ENCODE measurements around the gene SUSD1. TPM values are rescaled to one million over a fixed set of nuclear protein-coding genes. Genes with fewer than 3 reads are reported as not detected.

SUSD1 gene
- total and polyA plus RNA-seq, 7 donors = 0.42 to 3.4 (median 1.7) TPM

DNA sequence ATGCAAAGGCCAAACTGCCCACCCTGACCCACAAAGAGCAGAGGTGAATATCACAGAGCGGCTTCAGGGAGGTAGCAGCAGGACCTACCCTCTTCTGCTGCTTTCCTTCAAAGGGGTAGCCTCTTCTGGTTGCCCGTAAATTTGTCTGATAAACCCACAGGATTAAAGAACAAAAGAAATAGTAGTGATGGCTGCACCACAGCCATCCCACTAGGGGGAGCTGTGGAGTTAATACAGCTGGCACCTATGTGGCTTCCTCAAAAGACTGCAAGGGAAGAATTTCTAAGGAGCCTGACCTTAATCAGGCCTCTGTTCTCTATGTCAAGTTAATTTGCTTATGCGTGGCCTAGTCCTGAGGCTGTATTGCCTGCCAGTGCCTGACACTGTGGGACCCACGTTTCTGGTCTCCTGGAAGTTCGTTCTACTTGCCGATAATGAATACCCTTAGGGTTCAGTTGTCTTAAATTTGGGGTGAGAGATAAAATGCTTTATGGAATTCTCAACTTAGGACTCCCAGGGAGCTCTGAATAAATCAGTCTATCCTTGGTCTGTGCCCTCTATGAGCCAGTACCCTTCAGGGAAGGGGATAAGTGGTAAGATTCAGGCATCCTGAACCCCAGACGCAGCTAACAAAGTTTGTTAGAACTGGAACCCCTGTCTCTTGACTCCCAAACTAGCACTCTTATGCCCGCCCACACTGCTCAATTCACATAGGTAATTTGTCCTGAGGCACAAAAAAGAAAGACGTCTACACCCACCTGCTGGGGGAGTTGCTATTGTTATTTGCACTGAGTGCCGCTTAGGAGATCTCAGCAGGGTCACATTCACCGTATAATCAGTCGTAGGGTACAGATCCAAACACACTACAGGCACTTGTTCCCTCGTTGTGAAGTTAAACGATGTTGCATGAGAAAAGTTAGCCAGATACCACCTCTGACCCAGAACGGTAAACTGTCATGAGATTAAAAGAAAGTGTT lies 77.1 kb downstream of the SUSD1 start:
- ATAC-seq (peak; percentile 48 to 75 (median 70)), DNase-seq (peak; percentile 22 to 61)
- Histone ChIP-seq H3K27ac (no peak overlapping the region), H3K4me1 (no peaks in the 10 kb centered on the region), H3K4me3 (no peak overlapping the region), H3K27me3 (ENCODE audit: insufficient read depth in 3 of 3, low read length in 2 of 3) (no peaks in the 10 kb centered on the region), H3K36me3 (ENCODE audit: insufficient read depth in 1 of 2, low read depth in 1 of 2) (no peaks in the 10 kb centered on the region), H3K9me3 (no peaks in the 10 kb centered on the region)
- 70 to 76% (median 72%) methylated on average over 15 of the region's 15 CpGs for WGBS, 3 donors
- intact Hi-C loops (cut with DNase I) = loop anchor here in 1 of 2 donors (10.0 kb wide), 1 partner anchor 717 kb away; no protein-coding TSS in a partner anchor
- TF ChIP-seq, protein P1, sequence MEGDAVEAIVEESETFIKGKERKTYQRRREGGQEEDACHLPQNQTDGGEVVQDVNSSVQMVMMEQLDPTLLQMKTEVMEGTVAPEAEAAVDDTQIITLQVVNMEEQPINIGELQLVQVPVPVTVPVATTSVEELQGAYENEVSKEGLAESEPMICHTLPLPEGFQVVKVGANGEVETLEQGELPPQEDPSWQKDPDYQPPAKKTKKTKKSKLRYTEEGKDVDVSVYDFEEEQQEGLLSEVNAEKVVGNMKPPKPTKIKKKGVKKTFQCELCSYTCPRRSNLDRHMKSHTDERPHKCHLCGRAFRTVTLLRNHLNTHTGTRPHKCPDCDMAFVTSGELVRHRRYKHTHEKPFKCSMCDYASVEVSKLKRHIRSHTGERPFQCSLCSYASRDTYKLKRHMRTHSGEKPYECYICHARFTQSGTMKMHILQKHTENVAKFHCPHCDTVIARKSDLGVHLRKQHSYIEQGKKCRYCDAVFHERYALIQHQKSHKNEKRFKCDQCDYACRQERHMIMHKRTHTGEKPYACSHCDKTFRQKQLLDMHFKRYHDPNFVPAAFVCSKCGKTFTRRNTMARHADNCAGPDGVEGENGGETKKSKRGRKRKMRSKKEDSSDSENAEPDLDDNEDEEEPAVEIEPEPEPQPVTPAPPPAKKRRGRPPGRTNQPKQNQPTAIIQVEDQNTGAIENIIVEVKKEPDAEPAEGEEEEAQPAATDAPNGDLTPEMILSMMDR (IDR thresholded peaks at IDR 0.05) = peak; percentile 73

DNA sequence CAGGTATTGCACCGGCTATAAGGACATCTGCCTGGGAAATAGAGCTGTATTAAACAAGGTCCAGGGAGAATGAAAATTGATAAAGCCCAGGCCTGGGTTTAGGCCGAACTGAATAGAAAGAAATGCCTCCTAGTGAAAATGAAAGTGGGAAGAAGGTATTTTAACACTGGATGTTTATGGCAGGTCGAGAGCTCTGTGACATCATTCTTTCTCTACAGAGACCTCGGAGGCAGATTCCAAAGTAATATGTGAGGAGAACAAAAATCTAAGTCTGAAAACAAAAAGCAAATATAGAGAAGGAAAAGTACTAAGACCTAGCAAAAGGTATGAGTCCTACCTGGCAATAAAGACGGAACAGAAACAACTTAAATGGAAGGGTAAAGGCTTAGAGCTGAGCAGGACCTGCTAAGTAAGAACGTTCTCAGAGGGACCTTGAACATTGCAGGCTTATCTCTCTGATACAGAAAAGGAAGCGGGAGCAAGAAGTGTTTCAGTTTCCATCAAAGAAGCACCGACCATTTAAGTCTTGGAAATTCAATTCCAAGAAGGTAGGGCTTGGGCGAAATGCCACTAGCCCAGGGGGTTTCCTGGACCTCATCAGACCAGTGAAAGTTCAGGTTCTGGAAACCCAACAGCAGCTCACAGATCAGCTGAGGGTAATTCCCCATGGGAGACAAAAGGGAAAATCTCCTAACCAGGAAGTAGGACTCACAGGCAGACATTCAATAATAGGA lies 80.0 kb downstream of the SUSD1 start:
- Histone ChIP-seq H3K4me3 (no peak overlapping the region), H3K27me3 (ENCODE audit: insufficient read depth in 3 of 3, low read length in 2 of 3) (no peaks in the 10 kb centered on the region), H3K9me3 (no peaks in the 10 kb centered on the region), H3K27ac (peak overlapping the region; percentile 10), H3K4me1 (no peaks in the 10 kb centered on the region), H3K36me3 (ENCODE audit: insufficient read depth in 1 of 2, low read depth in 1 of 2) (no peaks in the 10 kb centered on the region)
- DNase-seq = no peak
- intact Hi-C loops (cut with DNase I) = loop anchor here (5.0 to 10.0 kb wide), 2 partner anchors 267 to 720 kb away; no protein-coding TSS in a partner anchor
- TF ChIP-seq, protein P1 (IDR thresholded peaks at IDR 0.05) = no peak
- ATAC-seq = no peak
- 74 to 80% (median 79%) methylated on average over 9 of the region's 9 CpGs for WGBS, 3 donors

DNA sequence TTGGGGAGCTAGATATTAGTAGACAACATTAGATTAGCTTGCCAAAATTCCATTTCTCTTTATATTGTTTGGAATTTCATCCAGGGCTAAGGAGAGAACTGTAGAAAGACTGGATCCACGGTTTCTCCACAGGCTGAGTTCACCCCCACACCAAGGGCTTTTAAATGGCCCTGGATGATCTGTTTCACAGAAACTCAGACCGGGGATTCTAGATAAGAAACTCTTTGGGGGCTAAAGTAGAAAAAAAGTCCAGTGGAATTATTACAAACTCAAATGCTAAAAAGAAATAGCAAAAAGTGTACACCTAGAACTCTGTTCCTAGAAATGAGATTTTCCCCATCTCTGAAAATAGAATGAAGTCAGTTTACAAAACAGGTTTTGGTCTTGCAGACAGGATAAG lies 80.9 kb downstream of the SUSD1 start:
- no peak overlapping the region for H3K4me3 ChIP-seq
- no peaks in the 10 kb centered on the region for H3K27me3 ChIP-seq (ENCODE audit: insufficient read depth in 3 of 3, low read length in 2 of 3)
- ATAC-seq = no peak
- TF ChIP-seq, protein P1 (IDR thresholded peaks at IDR 0.05) = no peak
- no peaks in the 10 kb centered on the region for H3K9me3 ChIP-seq
- H3K4me1 ChIP-seq = no peaks in the 10 kb centered on the region
- H3K27ac ChIP-seq = no peak overlapping the region
- H3K36me3 ChIP-seq (ENCODE audit: insufficient read depth in 1 of 2, low read depth in 1 of 2) = no peaks in the 10 kb centered on the region
- DNase-seq = no peak
- intact Hi-C loops (cut with DNase I) = loop anchor here (5.0 to 10.0 kb wide), 2 partner anchors 268 to 721 kb away; no protein-coding TSS in a partner anchor
- 41 to 64% (median 64%) methylated on average over 2 of the region's 2 CpGs for WGBS, 3 donors

DNA sequence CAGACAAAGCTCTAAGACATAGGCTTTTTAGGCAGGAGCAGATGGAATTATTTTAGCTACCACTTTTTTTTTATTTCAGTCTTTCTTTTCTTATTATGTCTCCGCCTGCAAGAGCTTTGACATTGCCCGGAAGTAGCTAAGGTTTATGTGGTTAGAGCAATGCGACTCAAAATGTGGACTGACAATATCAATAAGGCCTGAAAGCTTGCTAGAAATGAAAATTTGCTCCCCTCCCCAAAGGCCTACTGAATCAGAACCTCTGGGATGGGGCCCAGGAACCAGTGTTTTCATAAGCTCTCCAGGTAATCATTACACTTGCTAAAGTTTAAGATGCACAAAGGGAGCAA lies 81.3 kb downstream of the SUSD1 start:
- WGBS, 3 donors = 64 to 79% (median 76%) methylated on average over 3 of the region's 3 CpGs
- Histone ChIP-seq H3K27me3 (ENCODE audit: insufficient read depth in 3 of 3, low read length in 2 of 3) (no peaks in the 10 kb centered on the region), H3K36me3 (ENCODE audit: insufficient read depth in 1 of 2, low read depth in 1 of 2) (no peaks in the 10 kb centered on the region), H3K9me3 (no peaks in the 10 kb centered on the region), H3K4me1 (no peaks in the 10 kb centered on the region), H3K27ac (no peak overlapping the region), H3K4me3 (no peak overlapping the region)
- intact Hi-C loops (cut with DNase I) = loop anchor here (2.0 to 10.0 kb wide), 3 partner anchors 267 to 721 kb away; no protein-coding TSS in a partner anchor
- DNase-seq (no peak), ATAC-seq (no peak)
- TF ChIP-seq, protein P1 (IDR thresholded peaks at IDR 0.05) = no peak
